Fibroblast of skin of left biceps (primary cell): ENCODE measurements around the gene LHX3.

Experiments
- DNase-seq, 2 experiments: peaks; one replicate each; pipeline ENCODE4 v3.0.0-alpha.2; 2013; ENCODE audit warnings: low read depth in 2 of 2

The LHX3 gene

DNA sequence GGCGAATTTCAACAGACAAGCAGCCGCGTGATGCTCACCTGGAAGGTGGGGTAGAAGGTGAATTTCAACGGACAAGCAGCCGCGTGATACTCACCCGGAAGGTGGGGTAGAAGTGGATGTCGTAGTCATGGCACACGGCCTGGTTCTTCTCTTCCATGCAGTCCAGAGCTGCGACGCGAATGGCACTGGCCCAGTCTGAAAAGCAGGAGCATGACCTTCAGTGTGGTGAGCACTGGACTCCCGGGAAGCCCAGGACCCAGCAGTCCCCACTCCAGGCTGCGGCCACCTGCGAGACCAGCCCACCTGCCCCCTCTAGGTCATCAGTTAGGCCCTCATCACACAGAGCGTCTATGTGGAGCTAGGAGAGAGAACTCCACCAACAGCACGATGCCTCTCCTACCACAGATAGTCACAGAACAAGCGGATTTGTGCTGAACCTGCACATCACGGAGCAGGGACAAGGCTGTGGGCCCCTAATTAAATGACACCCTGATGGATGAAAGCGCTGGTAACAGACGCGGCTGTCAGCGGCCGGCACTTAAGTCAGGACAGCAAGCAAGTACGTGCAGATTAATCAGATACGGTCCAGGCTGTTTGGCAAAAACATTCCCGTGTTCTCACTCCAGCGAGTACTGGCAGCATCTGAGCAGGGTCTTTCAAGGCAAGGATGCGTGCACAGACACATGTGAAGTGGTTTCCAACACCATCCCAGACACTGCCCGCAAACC lies 21.9 kb upstream of the LHX3 start:
- no peak for DNase-seq

DNA sequence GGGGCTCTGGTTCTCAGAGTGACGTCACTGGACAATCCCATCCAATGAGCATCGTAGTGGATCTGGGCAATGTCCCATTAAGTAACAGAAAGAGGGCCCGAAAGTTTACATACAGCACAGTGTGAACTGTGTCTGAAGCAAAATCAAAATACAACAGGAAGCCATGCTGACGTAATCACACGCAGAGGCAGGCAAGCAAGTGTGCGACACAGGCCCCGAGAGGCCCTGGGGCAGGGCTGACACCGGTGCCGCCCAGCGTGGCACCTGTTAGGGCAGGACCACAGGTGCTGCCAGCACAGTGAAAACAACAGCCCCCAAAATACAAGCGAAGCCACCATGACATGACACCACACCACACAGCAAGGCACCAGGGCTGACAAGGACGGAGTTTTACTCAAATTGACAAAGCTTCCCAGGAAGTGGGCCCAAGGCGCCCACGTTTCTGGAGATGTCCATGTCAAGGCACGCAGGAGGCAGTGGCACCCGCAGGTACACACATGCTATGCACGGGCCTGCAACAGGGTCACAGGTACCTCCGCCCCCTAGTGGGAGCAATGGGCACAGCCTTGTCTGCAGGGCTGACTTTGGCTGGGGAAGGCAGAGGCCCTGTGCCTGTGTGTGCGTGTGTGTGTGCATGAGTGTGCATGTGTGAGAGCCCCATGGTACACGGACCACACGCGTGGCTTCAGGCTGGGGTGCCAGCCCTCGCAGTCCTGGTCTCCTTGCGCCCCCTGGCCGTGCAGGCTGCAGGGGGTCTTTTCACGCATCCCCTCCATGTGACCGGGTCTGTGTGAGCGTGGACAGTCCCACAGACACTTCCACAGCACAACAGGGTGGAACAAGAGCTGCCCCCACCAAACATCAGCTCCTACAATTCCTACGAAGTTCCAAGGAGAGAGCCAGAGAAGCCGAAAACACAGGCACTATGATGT lies 21.1 kb upstream of the LHX3 start:
- DNase-seq, result peak in 1 of 2 experiments; percentile 1

DNA sequence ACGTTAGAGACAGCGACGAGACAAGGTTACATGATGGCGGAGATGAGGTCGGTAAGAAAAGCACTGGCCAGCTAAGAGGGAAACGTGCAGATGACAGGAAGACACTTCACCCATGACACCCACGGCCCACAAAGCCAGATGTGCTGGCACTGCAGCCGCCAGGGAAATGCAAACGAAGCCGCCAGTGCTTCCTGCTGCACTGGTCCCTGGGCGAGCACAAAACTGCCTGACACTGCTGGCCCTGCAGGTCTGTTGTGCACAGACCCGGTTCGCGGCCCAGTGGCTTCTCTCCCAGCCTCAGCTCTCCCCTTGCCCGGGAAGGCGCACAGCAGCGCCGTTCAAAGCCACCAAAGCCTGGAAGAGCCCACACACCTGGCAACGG lies 20.4 kb upstream of the LHX3 start:
- DNase-seq, result no peak

DNA sequence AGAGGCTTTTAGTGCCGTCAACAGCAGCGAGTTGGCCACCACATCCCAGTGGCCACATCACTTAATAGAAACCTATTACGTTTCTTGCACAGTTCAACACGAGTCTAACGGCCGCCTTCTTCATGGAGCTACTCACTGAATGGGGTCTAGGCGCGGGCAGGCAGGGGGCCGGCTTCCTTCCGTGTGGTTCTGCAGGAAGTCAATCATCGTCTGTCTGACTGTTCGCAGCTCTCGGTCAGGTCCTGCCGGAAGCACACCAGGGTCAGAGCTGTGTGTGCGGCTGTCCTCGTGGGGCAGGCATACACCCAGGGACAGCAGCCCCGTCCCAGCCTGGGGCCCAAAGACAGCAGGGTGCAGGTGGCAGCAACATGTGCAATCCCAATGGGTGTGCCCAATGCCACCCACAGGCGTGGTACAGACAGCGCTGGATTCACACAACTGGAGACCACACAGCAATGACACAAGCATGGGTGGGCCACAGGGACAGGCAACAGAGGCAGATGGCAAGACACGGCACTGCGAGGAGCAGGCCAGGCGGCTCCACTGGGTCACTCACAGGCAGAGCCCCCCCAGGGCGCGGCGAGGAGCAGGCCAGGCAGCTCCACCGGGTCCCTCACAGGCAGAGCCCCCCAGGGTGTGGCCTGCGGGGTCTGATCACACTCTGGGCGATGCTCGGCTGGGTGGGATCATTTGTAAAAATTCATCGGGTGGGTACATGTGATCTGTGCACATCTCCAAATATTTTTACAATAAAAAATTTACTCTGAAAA lies 19.1 kb upstream of the LHX3 start:
- DNase-seq, result no peak

DNA sequence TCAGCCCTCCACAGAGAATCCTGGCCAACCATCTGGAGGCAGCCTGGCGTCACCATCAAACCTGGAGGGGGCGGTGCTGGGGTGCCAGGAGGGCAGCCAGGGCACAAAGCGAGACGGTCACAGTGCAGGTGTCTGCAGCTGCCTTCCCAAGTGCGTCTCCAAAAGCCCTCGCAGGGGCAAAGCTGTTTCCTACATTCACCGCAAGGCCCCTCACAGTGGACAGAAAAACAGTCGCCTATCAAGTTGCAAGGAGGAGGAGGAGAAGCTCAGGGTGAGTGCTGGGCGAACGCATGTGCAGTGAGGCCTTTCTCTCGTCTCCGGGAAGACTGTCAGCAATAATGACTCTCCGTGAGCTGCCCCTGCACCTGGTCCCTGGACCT lies 18.0 kb upstream of the LHX3 start:
- no peak for DNase-seq

DNA sequence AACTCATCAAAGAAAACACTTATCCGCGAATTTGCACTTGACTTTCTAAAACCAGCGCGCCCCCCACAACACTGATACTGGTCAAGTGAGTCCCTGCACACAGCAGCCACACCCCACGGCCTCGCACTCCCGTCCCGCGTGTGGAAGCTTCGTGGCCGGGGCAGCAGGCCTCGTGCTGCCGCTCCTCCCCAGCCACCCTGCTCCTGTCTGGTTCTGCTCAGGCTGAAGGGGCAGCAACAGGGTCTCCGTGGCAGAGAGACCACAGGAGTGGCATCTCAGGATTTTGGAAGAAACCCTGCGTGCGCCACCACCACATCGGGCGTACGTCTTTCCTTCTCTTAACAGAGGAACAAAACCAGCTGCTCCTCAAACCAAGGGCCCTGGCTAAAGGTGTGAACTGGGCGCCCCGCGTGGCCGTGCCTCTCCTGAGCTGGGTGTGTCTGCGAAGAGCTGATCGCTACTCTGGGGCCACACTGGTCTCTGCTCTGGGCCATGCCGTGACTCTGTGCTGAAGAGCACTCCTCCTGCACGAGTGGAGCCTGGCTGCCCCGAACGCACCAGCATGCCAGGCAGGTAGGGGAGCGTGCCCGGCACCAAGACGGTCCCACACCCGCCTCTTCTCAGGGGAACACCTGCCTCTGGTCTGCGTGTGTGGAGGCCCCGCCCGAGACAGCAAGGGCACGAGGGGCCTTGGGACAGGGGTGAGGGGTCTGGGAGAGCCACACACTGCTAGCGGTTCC lies 17.4 kb upstream of the LHX3 start:
- DNase-seq, result no peak

DNA sequence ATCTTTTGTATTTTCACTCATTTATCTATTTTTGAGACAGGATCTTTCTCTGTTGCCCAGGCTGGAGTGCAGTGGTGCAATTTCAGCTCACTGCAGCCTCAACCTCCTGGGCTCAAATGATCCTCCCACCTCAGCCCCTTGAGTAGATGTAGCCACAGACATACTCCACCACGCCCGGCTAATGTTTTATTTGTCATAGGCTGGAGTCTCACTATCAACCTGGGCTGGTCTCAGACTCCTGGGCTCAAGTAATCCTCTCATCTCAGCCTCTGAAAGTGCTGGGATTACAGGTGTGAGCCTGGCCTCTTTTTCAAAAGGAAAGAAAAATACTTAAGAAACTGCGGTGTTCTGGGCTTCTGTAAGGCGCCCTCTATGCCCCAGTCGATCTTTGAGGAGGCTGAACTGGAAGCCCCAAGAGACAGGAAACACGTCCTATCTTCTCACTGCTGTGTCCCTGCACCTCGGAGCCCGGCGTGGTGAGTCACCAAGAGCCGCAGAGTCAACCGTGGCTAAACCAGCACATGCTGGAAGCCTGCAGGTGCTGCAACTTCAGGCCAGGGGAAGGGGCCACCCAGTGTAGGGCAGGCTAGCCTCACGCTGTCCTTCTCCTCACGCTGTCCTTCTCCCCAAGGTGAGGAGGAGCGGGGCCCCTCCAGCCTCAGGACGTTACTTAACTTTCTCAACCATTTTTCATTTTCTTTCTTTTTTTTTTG lies 15.2 kb upstream of the LHX3 start:
- no peak for DNase-seq

DNA sequence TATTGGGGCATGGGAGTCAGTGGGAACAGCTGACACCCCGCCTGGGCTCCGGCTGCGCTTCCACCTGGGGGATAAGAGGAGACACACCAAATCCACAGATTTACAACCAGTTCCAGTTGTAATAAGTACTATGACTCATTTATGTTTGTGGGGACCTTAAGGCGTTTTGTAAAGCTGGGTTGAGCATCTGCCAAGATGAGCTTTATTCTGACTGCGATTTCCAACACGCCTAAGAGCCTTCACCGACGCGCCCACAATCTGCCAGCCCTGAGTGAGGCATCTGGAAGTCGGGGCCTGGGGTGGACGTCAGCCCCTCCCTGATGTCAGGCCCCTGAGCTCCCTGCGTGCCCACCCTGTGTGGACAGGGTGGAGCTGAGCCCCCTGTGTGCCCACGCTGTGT lies 14.3 kb upstream of the LHX3 start:
- DNase-seq, result no peak

DNA sequence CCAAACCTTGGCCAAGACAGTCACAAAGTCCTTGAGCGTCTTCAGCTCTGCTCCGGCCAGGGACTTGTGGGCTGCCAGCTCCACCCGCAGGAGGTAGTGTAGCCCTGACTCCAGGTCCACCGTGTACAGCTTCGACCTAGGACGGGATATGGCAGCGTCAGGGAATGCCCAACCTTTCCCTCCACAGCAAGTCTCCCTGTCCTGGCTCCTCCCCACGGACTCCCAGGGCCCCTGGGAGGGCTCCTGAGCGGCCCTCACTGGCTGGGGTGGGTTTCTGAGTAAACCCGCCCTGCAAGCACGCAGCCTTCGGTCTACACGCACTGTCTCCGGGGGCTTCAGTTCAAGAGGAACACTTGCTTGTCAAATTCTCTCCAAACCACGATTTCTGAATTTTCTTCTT lies 13.7 kb upstream of the LHX3 start:
- no peak for DNase-seq

DNA sequence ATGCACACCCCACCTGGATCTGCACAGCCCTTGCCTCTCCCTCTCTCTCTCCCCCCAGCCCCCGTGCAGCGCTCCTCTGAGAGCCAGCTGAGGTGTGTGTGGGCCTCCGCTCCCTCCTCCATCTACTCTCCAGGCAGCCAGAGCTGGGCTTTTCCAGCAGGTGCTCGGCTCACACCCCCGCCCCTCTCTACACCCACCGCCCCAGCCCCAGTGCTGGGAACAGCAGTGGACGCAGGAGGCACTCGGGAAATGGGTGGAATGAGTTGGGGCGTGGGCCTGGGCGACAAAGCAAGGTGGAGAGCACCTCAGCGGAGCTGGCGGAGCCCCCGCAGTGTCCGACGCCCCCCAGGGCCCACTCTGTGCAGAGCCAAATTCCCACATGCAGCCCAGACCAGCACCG lies 13.3 kb upstream of the LHX3 start:
- no peak for DNase-seq

DNA sequence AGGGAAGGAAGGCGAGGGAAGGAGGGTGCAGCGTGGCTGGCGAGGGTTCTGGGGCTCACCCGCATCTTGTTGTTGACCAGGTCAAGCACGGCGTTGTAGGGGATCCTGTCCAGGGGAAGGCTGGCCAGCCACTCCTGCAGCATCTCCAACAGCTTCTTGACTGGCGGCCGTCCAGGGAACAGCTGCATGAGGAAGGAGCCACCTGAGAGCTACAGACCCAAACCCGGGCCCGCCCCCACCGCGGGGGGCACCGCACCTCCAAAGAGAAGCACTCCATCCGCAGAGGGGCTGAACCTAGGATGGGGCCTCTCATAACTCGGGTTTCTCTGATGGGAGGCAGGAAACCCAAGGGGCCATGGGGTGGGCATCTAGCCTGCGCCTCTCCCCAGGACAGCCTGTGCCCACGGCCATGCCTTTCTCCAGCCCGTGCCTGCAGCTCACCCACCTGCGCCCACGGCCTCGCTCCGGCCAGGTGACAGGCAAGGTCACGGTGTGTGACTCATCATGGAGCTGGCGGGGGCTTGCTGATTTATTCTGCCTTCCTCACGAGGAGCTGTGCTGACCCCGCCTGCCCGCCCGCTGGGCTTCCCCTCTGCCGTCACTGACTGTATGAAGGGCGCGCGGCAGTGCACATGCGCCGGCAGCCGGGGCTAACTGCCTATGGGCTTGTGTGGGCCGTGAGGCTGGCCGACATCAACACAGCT lies 11.8 kb upstream of the LHX3 start:
- DNase-seq, result no peak

DNA sequence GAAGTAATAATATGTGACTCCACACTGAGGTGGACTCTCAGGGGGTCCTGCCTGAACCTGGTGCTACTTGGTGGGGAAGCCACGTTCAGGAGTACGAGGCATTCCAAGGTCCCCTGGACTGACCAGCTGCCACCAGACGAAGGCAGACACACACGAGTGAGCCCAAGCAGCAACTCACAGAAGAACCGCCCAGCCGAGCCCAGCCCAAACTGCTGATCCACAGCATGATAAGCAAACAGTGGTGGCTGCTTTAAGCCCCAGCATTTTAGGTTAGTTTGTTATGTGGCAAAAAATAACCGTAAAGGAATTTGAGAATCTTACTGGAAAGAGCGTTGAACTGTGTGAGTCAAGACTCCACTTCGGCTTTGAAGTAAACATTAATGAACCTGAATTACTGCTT lies 8.8 kb upstream of the LHX3 start:
- DNase-seq, result no peak

DNA sequence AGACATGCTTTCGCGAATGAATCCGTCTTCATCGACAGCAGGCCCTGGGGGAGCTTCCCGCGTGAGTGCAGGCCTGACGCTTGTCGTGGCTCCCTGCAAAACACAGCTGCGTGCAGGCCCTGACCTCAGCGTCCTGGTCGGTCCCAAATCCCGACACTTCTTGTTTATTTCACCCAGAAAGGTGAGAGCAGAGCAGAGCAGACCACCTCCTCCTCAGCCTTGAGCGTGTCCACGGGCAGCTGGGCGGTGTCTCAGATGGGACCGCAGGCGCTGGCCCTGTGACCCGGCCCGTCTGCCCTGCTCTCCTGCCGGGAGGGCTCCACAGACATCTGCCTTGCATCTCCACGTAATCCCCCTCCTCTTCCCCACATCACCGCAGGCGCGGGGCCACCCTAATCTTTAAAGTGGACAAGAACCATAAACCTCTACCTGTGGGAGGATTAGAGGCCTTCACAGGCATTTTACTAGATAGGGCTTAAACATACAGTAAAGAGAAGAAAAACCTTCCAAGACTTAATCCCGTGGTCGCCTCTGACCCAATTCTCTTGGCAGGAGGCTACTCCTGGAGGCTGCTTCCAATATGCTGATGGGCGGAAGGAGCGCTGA lies 7.5 kb upstream of the LHX3 start:
- no peak for DNase-seq

DNA sequence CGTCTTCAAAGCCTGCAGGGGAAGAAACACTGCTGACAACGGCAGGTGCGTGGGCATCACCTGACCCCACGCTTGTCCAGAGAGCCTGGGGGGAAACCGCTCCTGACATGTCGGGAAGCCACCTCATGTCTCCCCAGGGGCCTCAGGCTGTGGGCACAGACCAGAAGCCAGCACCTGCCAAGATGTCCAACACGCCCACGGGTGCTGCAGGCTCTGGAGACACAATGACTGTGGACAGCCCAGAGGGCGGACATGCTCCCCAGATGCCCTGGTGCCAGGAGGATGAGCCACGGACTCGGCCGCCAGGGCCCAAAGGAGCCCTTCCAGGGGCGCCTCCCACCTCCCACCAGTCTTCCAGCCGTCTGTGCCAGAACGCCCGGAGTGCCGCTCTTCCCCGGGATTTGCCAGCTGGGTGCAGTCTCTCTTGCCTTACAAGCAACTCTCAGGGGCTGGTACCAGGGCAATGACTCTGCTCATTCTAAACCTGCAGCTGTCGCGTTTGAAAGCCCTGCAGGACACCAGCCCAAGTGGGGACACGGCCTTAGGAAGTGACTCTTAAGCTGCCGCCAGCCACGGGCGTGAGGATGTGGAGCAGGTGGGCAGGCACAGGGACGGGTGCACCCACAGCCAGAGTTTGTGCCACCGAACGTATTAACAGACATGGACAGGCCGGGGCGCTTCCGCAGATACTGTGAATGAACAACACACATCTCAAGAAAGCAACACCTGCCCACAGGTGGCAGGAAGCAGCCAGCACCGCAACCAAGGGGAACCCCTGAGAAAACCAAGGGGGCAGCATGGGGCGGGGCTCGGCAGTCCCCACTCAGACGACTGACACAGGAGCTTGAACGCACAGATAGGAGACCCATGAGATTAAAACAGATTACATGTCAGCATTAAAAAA lies 6.8 kb upstream of the LHX3 start:
- no peak for DNase-seq

DNA sequence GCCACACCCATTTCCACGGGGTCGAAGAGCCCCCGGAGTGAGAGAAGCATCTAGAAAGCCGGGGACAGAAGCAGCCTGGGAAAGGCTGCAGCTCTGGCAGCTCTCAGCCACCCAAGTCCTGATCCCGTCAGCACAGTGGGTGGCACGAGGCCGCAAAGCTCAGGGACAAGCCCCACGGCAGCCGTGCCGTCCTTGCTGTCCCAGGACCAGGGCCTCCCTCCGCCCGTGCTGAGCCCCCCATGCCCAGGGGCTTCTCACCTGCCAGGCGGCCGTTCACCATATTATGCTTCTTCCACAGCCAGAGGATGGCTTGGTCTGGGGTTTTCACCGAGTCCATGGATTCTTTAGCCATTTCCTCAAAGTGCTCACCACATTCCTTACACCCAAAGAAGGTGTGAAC lies 6.1 kb upstream of the LHX3 start:
- DNase-seq, result no peak

DNA sequence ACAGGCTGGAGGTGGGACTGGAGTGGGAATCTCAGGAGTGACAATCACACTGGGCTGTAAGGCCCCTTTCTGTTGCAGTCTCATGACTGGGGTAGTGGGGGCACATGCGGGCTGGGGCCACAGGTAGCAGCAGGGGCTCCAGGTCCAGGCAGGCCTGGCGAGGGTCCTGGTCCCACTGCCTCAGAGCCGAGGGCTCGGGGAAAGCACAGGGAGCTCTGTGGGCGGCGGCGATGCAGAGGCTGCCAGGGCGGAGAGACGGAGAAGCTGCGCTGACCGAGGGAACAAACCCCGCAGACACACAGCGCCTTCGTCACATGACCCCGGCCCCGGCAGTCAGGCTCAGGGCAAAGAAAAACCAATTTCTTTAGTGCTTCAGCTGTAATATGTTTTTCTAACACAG lies 5.3 kb upstream of the LHX3 start:
- no peak for DNase-seq

DNA sequence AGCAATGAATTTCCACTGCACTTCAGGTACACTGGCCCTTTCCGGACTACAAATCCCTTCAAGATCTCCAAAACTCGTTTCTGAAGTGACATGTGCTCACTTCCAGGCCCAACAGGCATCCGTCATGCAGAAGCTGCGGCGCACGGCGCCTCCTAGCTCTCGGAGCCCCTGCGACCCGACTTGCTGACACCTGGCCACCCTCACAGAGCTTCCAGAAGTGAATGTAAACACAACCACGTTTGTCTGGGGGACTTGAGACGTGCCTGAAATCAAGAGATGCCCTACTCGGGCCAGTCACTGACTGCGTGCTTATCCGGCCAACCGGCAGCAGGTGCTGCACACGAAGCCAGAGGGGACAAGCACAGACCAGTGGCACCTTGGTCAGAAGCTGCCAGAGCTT lies 4.9 kb upstream of the LHX3 start:
- no peak for DNase-seq

DNA sequence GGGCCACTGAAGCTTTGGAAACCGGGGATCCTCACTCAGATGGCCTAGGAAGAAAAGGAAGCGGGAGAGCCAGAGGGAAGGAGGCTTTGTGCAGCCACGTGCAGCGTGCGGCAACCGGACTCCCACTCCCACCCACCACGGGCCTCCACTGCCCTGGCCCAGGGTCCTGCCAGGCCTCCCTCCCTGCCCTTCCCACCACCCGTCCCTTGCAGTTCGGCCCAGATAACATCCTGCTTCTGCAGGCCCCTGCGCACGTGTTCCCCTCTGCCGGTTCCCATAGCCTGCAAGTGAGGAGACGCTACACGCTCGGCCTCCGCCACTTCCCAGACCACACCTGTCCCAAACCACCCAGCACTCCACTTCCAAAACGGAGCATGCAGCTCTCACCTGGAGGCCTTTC lies 4.3 kb upstream of the LHX3 start:
- no peak for DNase-seq

DNA sequence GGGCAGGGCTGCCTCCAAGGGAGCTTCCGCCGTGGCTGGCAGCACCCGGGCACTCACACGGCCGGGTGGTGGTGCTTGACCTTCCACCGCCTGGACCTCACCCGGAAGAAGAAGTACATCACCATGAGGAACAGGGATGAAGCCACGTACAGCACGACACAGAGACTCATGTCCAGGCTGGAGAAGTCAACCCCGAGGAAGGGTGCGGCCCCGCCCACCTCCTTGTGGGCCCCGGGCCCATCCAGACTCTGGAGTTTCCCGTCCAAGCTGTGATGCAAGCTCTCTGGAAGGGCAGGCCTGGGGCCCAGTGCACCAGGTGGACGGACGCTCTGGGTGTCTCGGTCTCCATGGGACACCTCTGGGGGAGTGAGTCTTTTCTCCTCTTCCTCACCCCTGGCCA lies 3.7 kb upstream of the LHX3 start:
- DNase-seq, result no peak
